H7 (cell line): ENCODE data around the gene KSR2. TPM values are rescaled to one million over a fixed set of nuclear protein-coding genes. Genes with fewer than 3 reads are reported as not detected.
"Not testable (repeated sequence)": the region's sequence is repeated elsewhere in the genome, so short reads cannot be mapped to it uniquely, and the experiment has no call there.

ENCODE experiments used
- DNase-seq: peaks from one replicate; pipeline ENCODE4 v3.0.0; 2012
- H3K27me3 ChIP-seq: 2 replicates; pipeline ENCODE4 v1.6.0; 2011; ENCODE audit warnings: mild to moderate bottlenecking, low read length; ENCODE audit not compliant: control insufficient read depth, insufficient read depth
- H3K36me3 ChIP-seq: replicated peaks from 2 replicates; pipeline ENCODE4 v1.5.1; 2011; ENCODE audit warnings: low read length; ENCODE audit not compliant: control insufficient read depth, insufficient read depth
- H3K4me3 ChIP-seq: 2 replicates; pipeline ENCODE4 v1.5.1; 2011; ENCODE audit warnings: low read depth, mild to moderate bottlenecking, control low read depth, low read length, moderate library complexity; ENCODE audit not compliant: insufficient read depth
- total RNA-seq: library from RNA; depleted of rRNA; stranded (reverse); fragments of >200 nt; shearing (Covaris generic); gene quantifications from 2 replicates; pipeline ENCODE4 v1.2.3, GENCODE V29; 2014; rRNA removed

The KSR2 gene
- total RNA-seq, result 0.10 and 0.15 TPM in 2 replicates

- peaks cover 25% of the 10 kb centered on the region for H3K27me3 ChIP-seq
- DNase-seq, result peak; percentile 97
- no peaks in the 10 kb centered on the region for H3K36me3 ChIP-seq
- H3K4me3 ChIP-seq, result peak within 1 kb of the TSS; percentile 73
Measured at GRCh38 chr12:117968826-117969659, at the start of gene KSR2. TSS of gene KSR2 (minus strand) at chr12:117968990. CDS start at chr12:117968255, 735 bp downstream.

- H3K4me3 ChIP-seq, result no peak overlapping the region
Measured at GRCh38 chr12:118017926-118018325, 49.1 kb upstream of the KSR2 start.

GRCh38 chr12:118016424-118017264, 47.9 kb upstream of the KSR2 start, which contains the start of gene RFC5:
TSS of gene RFC5 (plus strand) at chr12:118016703. CDS start at chr12:118016828, 125 bp downstream.
- DNase-seq, result peak; percentile 98
- Histone ChIP-seq H3K4me3 (peak within 1 kb of the TSS; percentile 85), H3K36me3 (peaks cover 13% of the 10 kb centered on the region), H3K27me3 (no peaks in the 10 kb centered on the region)

More at GRCh38 chr12:118017926-118018325, 49.1 kb upstream of the KSR2 start:
- no peak for DNase-seq
- Histone ChIP-seq H3K36me3 (peaks cover 19% of the 10 kb centered on the region), H3K27me3 (no peaks in the 10 kb centered on the region)

- no peak overlapping the region; the same call in 1 of the 2 replicates for H3K4me3 ChIP-seq
- DNase-seq, result no peak
- no peaks in the 10 kb centered on the region for H3K27me3 ChIP-seq
- H3K36me3 ChIP-seq, result peaks cover 13% of the 10 kb centered on the region
Measured at GRCh38 chr12:118015944-118016343, 47.2 kb upstream of the KSR2 start.

GRCh38 chr12:118015306-118015705, 46.5 kb upstream of the KSR2 start:
- Histone ChIP-seq H3K27me3 (no peaks in the 10 kb centered on the region), H3K4me3 (no peak overlapping the region), H3K36me3 (peaks cover 10% of the 10 kb centered on the region)
- DNase-seq, result no peak

GRCh38 chr12:118013283-118013682, 44.5 kb upstream of the KSR2 start:
- Histone ChIP-seq H3K4me3 (no peak overlapping the region), H3K36me3 (no peaks in the 10 kb centered on the region), H3K27me3 (no peaks in the 10 kb centered on the region)
- DNase-seq, result no peak

GRCh38 chr12:118011961-118012360, 43.2 kb upstream of the KSR2 start:
- DNase-seq, result no peak
- Histone ChIP-seq H3K4me3 (no peak overlapping the region), H3K27me3 (no peaks in the 10 kb centered on the region), H3K36me3 (no peaks in the 10 kb centered on the region)

- no peak for DNase-seq
- Histone ChIP-seq H3K4me3 (no peak overlapping the region), H3K36me3 (no peaks in the 10 kb centered on the region), H3K27me3 (no peaks in the 10 kb centered on the region)
Measured at GRCh38 chr12:118011377-118011776, 42.6 kb upstream of the KSR2 start.

GRCh38 chr12:118010903-118011302, 42.1 kb upstream of the KSR2 start:
- Histone ChIP-seq H3K36me3 (no peaks in the 10 kb centered on the region), H3K4me3 (no peak overlapping the region), H3K27me3 (no peaks in the 10 kb centered on the region)
- DNase-seq, result no peak

- DNase-seq, H3K27me3 ChIP-seq, H3K4me3 ChIP-seq, H3K36me3 ChIP-seq: not testable (repeated sequence)
Measured at GRCh38 chr12:117999806-118000205, 31.0 kb upstream of the KSR2 start.

GRCh38 chr12:117998719-117999118, 29.9 kb upstream of the KSR2 start:
- DNase-seq, result no peak
- no peaks in the 10 kb centered on the region for H3K36me3 ChIP-seq
- H3K27me3 ChIP-seq, result no peaks in the 10 kb centered on the region
- no peak overlapping the region for H3K4me3 ChIP-seq

GRCh38 chr12:117994551-117995438, 26.0 kb upstream of the KSR2 start:
- DNase-seq, result no peak
- Histone ChIP-seq H3K27me3 (no peaks in the 10 kb centered on the region), H3K36me3 (no peaks in the 10 kb centered on the region), H3K4me3 (no peak overlapping the region)

- DNase-seq, result no peak
- no peaks in the 10 kb centered on the region for H3K36me3 ChIP-seq
- H3K4me3 ChIP-seq, result no peak overlapping the region
- H3K27me3 ChIP-seq, result no peaks in the 10 kb centered on the region
Measured at GRCh38 chr12:117986705-117987469, 18.1 kb upstream of the KSR2 start.
